HG03558 (cell line): ENCODE measurements around the gene TIMM44.
"Not testable (repeated sequence)": the region's sequence is repeated elsewhere in the genome, so short reads cannot be mapped to it uniquely, and the experiment has no call there.

ENCODE experiments used
- ATAC-seq: cut with Tn5 transposase; IDR thresholded peaks from one replicate; pipeline ENCODE4 v1.9.1; 2021; ENCODE audit warnings: moderate number of reproducible peaks; ENCODE audit not compliant: unreplicated experiment; ENCODE audit errors: extremely low read depth

TIMM44 gene

DNA sequence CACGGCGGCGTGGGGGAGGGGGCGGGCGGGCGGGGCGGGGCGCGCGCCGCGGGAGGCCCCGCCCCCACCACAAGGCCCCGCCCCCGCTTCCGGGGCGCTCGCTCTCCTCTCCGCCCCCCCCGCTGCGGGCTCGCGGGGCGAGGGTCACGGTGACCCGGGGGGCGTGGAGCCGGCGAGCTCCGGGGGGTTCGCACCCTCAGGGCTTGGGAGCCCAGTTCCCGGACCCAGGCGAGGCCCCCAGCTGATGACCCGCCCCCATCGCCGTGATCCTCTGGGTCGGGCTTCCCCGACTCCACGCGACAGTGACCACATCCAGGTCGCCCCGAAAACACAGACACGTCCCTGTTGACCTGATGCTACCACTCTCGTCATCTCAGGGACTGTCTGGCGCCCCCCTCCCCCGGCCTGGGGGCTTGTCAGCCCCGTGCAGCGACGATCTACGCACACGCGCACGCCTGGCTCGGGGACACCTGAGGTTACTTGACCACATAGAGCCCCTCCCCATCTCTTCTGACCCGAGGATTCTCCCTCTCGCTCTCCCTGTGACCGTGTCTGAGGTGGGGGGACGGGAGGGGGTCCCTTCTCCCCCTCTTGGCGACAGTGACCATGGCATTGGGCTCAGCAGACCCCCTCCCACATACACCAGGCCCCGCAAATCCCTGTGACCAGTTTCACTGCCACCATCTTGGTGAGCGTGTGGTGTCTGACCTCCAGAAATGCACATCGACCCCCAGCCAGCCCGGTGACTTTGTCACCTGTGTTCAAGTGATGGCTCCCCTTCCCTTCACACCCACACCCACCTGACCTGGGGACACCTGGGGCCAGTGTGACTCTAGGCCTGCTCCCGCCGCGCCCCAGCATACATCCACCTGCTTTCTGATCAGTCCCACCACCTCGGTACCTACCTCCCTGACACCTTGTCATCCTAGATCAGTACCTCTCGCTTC is 39.1 kb downstream of the TIMM44 start:
- peak; percentile 1 for ATAC-seq

DNA sequence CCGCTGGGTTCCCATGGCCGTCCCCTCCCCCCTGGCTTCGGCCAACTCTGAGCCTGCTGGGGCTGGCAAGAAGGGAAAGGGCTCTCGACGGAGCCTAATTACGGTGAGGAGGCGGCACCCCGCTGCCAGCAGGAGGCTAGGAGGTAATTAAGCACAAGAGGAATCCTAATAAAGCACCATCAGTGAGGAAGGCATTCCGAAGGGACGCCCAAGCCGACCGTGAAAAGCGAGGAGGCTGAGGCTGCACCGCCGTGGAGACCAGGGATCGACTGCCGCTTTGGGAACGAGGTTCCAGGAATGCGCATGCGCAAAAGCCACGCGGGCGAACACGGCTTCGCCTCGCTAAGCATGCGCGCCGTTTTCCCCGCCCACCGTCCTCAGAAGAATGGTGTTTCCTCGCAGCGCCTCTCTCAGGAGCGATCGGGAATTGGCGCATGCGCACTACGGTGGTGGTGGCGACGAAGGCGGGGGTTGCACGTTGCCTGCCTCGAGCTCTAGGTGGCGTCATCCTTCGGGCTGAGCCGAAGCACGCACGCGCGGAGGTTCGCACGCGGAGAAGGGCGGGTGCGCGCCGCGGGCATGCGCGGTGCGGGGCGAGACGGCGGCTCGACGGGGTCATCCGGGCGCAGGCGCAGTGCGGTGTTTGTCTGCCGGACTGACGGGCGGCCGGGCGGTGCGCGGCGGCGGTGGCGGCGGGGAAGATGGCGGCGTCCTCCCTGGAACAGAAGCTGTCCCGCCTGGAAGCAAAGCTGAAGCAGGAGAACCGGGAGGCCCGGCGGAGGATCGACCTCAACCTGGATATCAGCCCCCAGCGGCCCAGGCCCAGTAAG is 40.0 kb downstream of the TIMM44 start, which contains the start of gene MAP2K7:
Gene MAP2K7 (plus strand): TSS at position 634 of the 830 bp plus-strand sequence. CDS start 68 bp downstream, at position 702.
- ATAC-seq = peak; percentile 80

- no peak for ATAC-seq
Observed at GRCh38 chr19:7902796-7903243, 40.6 kb downstream of the TIMM44 start.

GRCh38 chr19:7901337-7901736 is 42.1 kb downstream of the TIMM44 start:
- no peak for ATAC-seq

GRCh38 chr19:7900931-7901330 is 42.5 kb downstream of the TIMM44 start:
- ATAC-seq = no peak

DNA sequence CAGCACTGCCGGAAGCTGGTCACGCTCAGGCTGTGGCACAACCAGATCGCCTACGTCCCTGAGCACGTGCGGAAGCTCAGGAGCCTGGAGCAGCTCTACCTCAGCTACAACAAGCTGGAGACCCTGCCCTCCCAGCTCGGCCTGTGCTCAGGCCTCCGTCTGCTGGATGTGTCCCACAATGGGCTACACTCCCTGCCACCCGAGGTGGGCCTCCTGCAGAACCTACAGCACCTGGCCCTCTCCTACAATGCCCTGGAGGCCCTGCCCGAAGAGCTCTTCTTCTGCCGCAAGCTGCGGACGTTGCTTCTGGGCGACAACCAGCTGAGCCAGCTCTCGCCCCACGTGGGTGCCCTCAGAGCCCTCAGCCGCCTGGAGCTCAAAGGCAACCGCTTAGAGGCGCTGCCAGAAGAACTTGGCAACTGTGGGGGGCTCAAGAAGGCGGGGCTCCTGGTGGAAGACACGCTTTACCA is 43.0 kb downstream of the TIMM44 start:
- no peak for ATAC-seq

DNA sequence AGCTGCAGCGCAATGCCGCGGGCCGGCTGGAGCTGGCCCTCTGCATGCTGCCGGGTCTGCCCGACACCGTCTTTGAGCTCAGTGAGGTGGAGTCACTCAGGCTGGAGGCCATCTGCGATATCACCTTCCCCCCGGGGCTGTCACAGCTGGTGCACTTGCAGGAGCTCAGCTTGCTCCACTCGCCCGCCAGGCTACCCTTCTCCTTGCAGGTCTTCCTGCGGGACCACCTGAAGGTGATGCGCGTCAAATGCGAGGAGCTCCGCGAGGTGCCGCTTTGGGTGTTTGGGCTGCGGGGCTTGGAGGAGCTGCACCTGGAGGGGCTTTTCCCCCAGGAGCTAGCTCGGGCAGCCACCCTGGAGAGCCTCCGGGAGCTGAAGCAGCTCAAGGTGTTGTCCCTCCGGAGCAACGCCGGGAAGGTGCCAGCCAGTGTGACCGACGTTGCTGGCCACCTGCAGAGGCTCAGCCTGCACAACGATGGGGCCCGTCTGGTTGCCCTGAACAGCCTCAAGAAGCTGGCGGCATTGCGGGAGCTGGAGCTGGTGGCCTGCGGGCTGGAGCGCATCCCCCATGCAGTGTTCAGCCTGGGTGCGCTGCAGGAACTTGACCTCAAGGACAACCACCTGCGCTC is 43.6 kb downstream of the TIMM44 start:
- ATAC-seq = no peak

GRCh38 chr19:7898967-7899366 is 44.5 kb downstream of the TIMM44 start:
- no peak for ATAC-seq

DNA sequence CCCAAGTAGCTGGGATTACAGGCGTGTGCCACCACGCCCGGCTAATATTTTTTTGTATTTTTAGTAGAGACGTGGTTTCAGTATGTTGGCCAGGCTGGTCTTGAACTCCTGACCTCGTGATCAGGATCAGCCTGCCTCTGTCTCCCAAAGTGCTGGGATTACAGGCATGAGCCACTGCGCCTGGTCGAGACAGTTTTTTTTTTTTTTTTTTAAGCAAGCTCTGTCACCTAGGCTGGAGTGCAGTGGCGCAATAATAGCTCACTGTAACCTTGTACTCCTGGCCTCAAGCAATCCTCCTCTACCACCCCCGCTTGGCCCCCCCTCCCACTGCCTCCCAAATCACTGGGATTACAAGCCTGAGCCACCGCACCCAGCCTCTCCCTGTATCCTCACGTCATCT is 46.2 kb downstream of the TIMM44 start:
- no peak for ATAC-seq

- no peak for ATAC-seq
Observed at GRCh38 chr19:7895565-7895964, 47.9 kb downstream of the TIMM44 start.

DNA sequence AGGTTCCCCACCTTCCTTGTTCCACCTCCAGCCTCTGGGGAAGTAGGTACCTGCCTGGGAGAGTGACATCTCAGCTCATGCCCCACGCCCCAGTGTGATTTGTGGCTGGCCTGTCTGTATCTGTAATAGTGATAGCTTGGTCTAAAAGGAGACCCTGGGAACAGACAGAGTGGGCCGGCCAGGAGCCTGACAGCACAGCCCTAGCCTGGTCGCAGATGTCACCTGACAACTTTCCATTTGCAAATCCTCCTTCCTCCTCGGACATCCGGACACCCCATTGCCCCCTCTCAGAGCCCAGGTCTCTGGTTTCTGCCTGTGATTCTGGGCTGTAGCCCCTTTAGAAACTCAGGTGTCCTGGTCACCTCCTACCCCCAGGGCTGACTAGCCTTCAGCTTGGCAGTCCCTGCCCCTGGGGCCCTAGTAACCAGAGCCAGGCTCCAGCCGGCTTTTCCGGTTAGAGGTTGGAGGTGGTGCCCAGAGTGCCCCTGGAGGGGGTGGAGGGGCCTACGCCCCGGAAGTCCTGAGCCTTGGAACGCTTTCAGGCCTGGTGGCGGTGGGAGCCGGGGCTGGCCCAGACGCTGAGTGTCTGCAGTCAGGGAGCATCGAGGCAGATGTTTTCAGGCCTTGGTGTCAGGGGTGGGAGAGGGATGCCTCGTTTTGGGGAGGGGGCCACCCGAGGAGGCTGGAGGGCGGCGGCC is 48.7 kb downstream of the TIMM44 start:
- no peak for ATAC-seq

DNA sequence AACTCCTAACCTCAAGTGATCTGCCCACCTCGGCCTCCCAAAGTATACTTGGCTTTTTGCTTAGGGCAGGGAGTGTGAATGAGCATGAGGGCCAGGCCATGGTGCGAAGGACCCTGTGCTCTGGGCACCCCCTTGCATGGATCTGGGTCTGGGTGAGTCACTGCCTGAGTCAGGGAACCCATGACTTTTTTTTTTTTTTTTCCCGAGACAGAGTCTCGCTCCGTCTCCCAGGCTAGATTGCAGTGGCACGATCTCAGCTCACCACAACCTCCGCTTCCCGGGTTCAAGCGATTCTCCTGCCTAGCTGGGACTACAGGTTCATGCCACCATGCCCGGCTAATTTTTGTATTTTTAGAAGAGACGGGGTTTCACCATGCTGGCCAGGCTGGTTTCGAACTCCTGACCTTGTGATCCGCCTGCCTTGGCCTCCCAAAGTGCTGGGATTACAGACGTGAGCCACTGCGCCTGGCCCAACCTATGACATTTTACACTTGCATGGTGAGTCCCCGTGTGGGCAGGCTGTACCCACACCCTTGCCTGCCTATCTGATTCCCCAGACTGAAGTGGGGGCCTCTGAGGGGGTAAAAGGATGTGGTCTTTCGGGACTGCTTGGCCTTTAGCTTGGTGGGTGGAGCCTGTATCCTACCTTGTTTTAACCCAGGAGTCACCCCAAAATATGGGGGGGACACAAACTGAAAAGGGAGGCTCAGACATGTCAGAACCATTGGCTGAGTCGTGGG is 49.9 kb downstream of the TIMM44 start:
- not testable (repeated sequence) for ATAC-seq

DNA sequence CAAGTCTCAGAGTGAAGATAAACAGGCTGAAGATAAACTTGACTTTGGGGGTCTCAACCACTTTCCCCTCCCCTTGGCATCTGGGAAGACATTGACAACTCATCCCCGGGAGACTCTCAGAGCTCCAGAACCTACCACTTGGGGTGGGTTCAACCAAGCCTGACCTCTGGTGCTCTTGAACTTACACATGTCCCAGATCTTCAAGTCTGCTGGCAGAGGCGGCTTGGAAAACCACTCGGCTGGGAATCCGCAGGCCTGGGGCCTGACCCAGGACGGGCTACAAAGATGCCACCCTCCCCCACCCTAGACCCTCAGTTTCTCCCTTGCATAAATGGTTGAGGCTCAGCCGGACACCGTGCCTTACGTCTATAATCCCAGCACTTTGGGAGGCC is 54.6 kb downstream of the TIMM44 start:
- ATAC-seq = no peak

- no peak for ATAC-seq
Observed at GRCh38 chr19:7888145-7888825, 55.2 kb downstream of the TIMM44 start, which contains the start of gene LRRC8E. Gene LRRC8E (plus strand): TSS chr19:7888510. CDS start chr19:7895604, 7,094 bp downstream.

DNA sequence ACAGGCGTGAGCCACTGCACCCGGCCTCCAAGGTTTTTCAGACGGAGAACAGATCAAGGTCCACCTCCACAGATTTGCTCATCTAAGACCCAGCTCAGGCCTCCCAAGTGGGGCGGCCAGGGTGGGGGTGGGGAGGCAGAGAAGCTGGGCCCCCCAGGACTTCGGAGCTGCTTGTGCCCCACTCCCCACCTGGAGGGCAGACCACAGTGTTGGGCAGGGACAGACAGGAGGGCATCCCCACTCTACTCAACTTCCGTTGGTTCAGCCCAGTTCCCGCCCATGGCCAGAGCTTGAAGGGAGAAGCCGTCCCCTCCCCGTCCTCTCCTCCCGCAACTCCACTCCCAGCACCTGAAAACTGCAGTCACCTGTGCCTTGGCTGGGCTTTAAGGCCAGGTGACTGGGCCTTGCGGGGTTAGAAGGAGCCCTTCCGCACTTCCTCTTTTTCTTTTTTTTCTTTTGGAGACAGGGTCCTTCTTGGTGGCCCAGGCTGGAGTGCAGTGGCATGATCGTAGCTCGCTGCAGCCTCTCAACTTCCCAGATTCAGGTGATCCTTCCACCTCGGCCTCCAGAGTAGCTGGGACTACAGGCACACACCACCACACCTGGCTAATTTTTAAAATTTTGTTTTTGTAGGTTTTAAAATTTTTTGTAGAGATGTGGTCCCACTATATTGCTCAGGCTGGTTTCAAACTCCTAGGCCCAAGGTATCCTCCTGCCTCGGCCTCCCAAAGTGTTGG is 55.9 kb downstream of the TIMM44 start:
- no peak for ATAC-seq

- no peak for ATAC-seq
Observed at GRCh38 chr19:7885818-7886217, 57.6 kb downstream of the TIMM44 start.

DNA sequence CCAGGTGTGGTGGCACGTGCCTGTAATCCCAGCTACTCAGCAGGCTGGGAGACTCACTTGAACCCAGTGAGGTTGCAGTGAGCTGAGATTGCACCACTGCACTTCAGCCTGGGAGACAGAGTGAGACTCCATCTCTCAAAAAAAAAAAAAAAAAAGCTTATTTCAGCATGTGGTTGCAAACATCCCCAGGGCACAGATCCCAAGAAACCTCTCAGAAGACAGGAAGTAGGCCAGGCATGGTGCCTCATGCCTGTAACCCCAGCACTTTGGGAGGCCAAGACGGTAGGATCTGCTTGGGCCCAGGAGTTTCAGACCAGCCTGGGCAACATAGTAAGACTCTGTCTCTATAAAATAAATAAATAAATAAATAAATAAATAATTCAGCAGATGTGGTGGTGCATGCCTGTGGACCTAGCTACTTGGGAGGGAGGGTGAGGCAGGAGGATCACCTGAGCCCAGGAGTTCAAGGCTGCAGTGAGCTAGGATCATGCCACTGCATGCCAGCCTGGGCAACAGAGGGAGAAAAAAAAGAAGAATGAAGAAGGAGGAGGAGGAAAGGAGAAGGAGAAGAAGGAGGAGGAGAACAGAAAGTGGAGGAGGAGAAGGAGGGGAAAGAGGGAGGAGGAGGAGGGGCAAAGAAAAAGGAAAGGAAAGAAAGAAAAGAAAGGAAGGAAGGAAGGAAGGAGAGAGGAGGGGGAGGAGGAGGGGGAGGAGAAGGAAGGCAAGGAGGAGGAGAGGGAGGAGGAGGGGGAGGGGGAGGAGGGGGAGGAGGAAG is 59.5 kb downstream of the TIMM44 start:
- no peak for ATAC-seq
